ENCODE results near the gene LRP1B.

GRCh38 chr2:141707486-141707885, 423.3 kb downstream of the LRP1B start:
- no peak for TF ChIP-seq POLR2AphosphoS5 (IDR thresholded peaks at IDR 0.05; ENCODE audit: low read depth, low read length)
- no peak for TF ChIP-seq POLR2A (IDR thresholded peaks at IDR 0.05; ENCODE audit: low read depth, low read length)
- no peak for TF ChIP-seq TAF1 (IDR thresholded peaks at IDR 0.05; ENCODE audit: borderline replicate concordance, low read depth, low read length)
